K562 (cell line): ENCODE results near the gene XKR3. TPM values are rescaled to one million over a fixed set of nuclear protein-coding genes. Genes with fewer than 3 reads are reported as not detected.
A peak's percentile ranks its signal among the peaks of the same experiment; 100 is the strongest.

Experiments used
- ATAC-seq: fragments of 200-7000 bp; cut with Tn5 transposase; 3 replicates; pipeline ENCODE4 v1.9.1; 2020; ENCODE audit warnings: moderate library complexity
- BruUV-seq: library from RNA; stranded (reverse); fragments of 400-500 nt; replicated peaks from 2 replicates; lab custom pipeline; 2021; lab: Mats Ljungman, UMichigan
- CTCF ChIA-PET: fragments of 300-600 bp; formaldehyde crosslinking; extraction: SDS; loops from one replicate; lab custom pipeline; 2021; ENCODE audit warnings: low intra/inter-chr PET ratio; lab: Yijun Ruan, JAX
- POLR2A ChIA-PET: fragments of 300-600, 350-650 bp; sonication (Branson Sonifier 250); formaldehyde crosslinking; extraction: SDS; loops from one replicate; lab custom pipeline; 2021; ENCODE audit warnings: antibody characterized with exemption, inconsistent platforms; lab: Yijun Ruan, JAX
- DNase-seq, 4 experiments: peaks; one replicate each; pipeline versions ENCODE4 v3.0.0 to v3.0.0-alpha.2; 2011 to 2018; ENCODE audit warnings: low spot score in 3 of 4, mixed read lengths in 3 of 4; ENCODE audit errors: extremely low read depth in 1 of 4
- FAIRE-seq: peaks from 2 replicates; lab custom pipeline; 2011; peaks lifted over from hg19 to GRCh38; lab: Jason Lieb, UNC
- H2AFZ ChIP-seq: 2 replicates; pipeline ENCODE4 v1.6.0; 2011; ENCODE audit warnings: low read depth, low read length, control low read depth, inconsistent platforms
- H3K27ac ChIP-seq: fragments of 200-600 bp; 3 replicates; pipeline ENCODE4 v1.8.0; 2011; ENCODE audit warnings: low read depth, mild to moderate bottlenecking, control low read depth, inconsistent platforms, low read length, moderate library complexity, mixed read lengths; ENCODE audit errors: extremely low read depth
- H3K27me3 ChIP-seq, 2 experiments: fragments of 300-600 bp in 1 of 2; 2 replicates in 1 of 2; 3 replicates in 1 of 2; pipeline versions ENCODE4 v1.6.0 to v1.8.0; 2011; ENCODE audit warnings: inconsistent platforms in 2 of 2, low read length in 2 of 2, mild to moderate bottlenecking in 1 of 2, mixed read lengths in 1 of 2, moderate library complexity in 1 of 2; ENCODE audit not compliant: control insufficient read depth in 2 of 2, insufficient read depth in 2 of 2
- H3K36me3 ChIP-seq: fragments of 300-600 bp; 3 replicates; pipeline ENCODE4 v1.8.0; 2011; ENCODE audit warnings: mild to moderate bottlenecking, low read length, inconsistent platforms; ENCODE audit not compliant: control insufficient read depth, insufficient read depth
- H3K4me1 ChIP-seq, 2 experiments: fragments of 200-600 bp in 1 of 2; replicated peaks in 1 of 2; 2 replicates in 1 of 2; 3 replicates in 1 of 2; pipeline versions ENCODE4 v1.5.1 to v1.8.0; 2011; ENCODE audit warnings: inconsistent platforms in 2 of 2, low read length in 2 of 2, mild to moderate bottlenecking in 1 of 2, mixed read lengths in 1 of 2, moderate library complexity in 1 of 2; ENCODE audit not compliant: control insufficient read depth in 2 of 2, insufficient read depth in 2 of 2
- H3K4me2 ChIP-seq: 2 replicates; pipeline ENCODE4 v1.6.1; 2011; ENCODE audit warnings: low read length, control low read depth, inconsistent platforms, mixed read lengths; ENCODE audit not compliant: insufficient read depth
- H3K4me3 ChIP-seq: fragments of 200-600 bp; sonication (generic), shearing (Covaris generic); 2 replicates; pipeline ENCODE4 v1.5.1; 2016; ENCODE audit warnings: control low read depth, inconsistent platforms
- H3K79me2 ChIP-seq: fragments of 200-600 bp; 3 replicates; pipeline ENCODE4 v1.8.0; 2011; ENCODE audit warnings: low read length, inconsistent platforms; ENCODE audit not compliant: control insufficient read depth, insufficient read depth
- H3K9ac ChIP-seq, 2 experiments: 2 replicates each; pipeline versions ENCODE4 v1.6.0 to v1.6.1; 2011; ENCODE audit warnings: low read depth in 2 of 2, low read length in 2 of 2, control low read depth in 1 of 2, inconsistent platforms in 1 of 2, mild to moderate bottlenecking in 1 of 2, mixed read lengths in 1 of 2; ENCODE audit not compliant: insufficient read depth in 1 of 2
- H3K9me1 ChIP-seq: one replicate; pipeline ENCODE4 v1.6.0; 2011; ENCODE audit warnings: inconsistent platforms, mild to moderate bottlenecking, low read length, moderate library complexity; ENCODE audit not compliant: control insufficient read depth, insufficient read depth
- H3K9me3 ChIP-seq: replicated peaks from 2 replicates; pipeline ENCODE4 v1.5.1; 2011; ENCODE audit warnings: low read depth, low read length, inconsistent platforms; ENCODE audit not compliant: control insufficient read depth, insufficient read depth
- H4K20me1 ChIP-seq: replicated peaks from 2 replicates; pipeline ENCODE4 v1.6.1; 2011; ENCODE audit warnings: low read length, inconsistent platforms, mixed read lengths; ENCODE audit not compliant: control insufficient read depth, insufficient read depth
- ZNF274 ChIP-seq: IDR thresholded peaks from 2 replicates; pipeline ENCODE4 v1.6.1; 2011; ENCODE audit warnings: low read depth, mild to moderate bottlenecking, low read length, moderate library complexity, borderline replicate concordance
- WGBS: fragments of 100-300 bp; shearing (Covaris generic); methylation state at CpG from one replicate; pipeline ENCODE4 v1.1.6; 2016; ENCODE audit warnings: low coverage, mixed read lengths; ENCODE audit not compliant: insufficient coverage; ENCODE audit errors: missing lambda C conversion rate; 5-methylcytosine and 5-hydroxymethylcytosine counted together
- in situ Hi-C: fragments of 300-500 bp; cut with MboI; formaldehyde crosslinking; loops from 4 replicates; pipeline ENCODE4 v1.15.0; 2018; ENCODE audit warnings: inconsistent platforms, mixed read lengths
- intact Hi-C: fragments of 100-400 bp; cut with micrococcal nuclease; formaldehyde crosslinking; loops from 2 replicates; pipeline ENCODE4 v1.14.2; 2022
- polyA plus RNA-seq, 8 experiments: library from polyadenylated mRNA; depleted of rRNA in 4 of 8; stranded (reverse) in 5 of 8; unstranded in 3 of 8; fragments of >200 nt; fragmentation: Nextera tagmentation in 2 of 8; fragmentation: Illumina TruSeq in 1 of 8; extraction: Ambion mirVana in 2 of 8; extraction: Trizol in 1 of 8; gene quantifications; 2 replicates each; pipeline versions ENCODE4 v1.2.1 to v1.2.3, GENCODE V29; 2011 to 2014; ENCODE audit warnings: inconsistent platforms in 1 of 8, missing spikeins in 1 of 8
- total RNA-seq, 7 experiments: library from RNA; depleted of rRNA in 6 of 7; stranded (reverse); fragments of >200 nt in 6 of 7; fragmentation: Illumina TruSeq in 2 of 7; extraction: Trizol in 2 of 7; gene quantifications; 2 replicates each; pipeline versions ENCODE4 v1.2.1 to v1.2.3, GENCODE V29; 2011 to 2021; ENCODE audit warnings: low replicate concordance in 1 of 7
- TF ChIP-seq, protein P1 (sequence below): IDR thresholded peaks from 2 replicates; pipeline ENCODE4 v1.6.1; 2016; ENCODE audit warnings: missing genetic modification characterization, missing compliant biosample characterization
- TF ChIP-seq, protein P2 (sequence below): fragments of 250-450 bp; sonication (Bioruptor Pico); IDR thresholded peaks from 2 replicates; pipeline ENCODE4 v1.4.0; 2020

Gene XKR3
- total and polyA plus RNA-seq, 9 of the 15 experiments (the other 6 are each of a cell fraction or from before 2014, with no cell fraction given) = 3.5 to 11.5 (median 7.1) TPM

DNA sequence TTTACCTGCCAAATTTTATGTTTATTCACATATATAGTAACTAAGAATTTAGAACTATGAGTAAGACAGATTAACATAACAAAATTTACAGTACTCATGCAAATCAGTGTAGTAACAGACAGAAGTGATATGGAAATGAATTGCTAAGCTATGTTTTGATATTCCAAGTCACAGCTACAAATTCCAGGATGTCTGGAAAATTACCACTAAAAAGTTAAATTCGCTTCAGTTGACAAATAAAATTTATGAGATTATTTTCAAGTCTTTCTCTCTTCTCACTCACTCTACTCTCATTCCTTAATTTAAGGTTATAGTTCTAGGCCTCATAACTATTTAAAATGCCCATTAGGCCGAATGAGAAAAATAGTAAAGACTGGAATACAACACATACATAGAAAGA is 18.1 kb downstream of the XKR3 start (continued):
- TF ChIP-seq, protein P1, sequence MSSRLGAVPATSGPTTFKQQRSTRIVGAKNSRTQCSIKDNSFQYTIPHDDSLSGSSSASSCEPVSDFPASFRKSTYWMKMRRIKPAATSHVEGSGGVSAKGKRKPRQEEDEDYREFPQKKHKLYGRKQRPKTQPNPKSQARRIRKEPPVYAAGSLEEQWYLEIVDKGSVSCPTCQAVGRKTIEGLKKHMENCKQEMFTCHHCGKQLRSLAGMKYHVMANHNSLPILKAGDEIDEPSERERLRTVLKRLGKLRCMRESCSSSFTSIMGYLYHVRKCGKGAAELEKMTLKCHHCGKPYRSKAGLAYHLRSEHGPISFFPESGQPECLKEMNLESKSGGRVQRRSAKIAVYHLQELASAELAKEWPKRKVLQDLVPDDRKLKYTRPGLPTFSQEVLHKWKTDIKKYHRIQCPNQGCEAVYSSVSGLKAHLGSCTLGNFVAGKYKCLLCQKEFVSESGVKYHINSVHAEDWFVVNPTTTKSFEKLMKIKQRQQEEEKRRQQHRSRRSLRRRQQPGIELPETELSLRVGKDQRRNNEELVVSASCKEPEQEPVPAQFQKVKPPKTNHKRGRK (tag) = no peak
- TF ChIP-seq, all 486 proteins: peak for 9

DNA sequence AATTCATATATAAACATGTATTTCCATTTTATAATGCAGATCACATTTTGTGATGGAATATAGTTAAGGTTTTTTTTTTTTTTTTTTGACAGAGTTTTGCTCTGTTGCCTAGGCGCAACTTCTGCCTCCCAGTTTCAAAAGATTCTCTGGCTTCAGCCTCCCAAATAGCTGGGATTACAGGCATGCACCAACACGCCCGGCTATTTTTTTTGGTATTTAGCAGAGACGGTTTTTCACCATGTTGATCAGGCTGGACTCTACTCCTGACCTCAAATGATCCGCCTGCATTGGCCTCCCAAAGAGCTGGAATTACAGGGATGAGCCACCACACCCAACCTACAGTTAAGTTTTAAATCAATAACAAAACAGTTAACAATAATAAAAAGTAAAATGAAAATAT is 18.8 kb downstream of the XKR3 start:
- Histone ChIP-seq H3K9me1 (no peaks in the 10 kb centered on the region), H3K4me3 (no peak overlapping the region), H3K79me2 (no peaks in the 10 kb centered on the region), H3K36me3 (peaks cover 31% of the 10 kb centered on the region; the same call in 1 of the 3 replicates), H3K9ac (no peak overlapping the region), H2AFZ (no peak overlapping the region), H4K20me1 (no peaks in the 10 kb centered on the region), H3K4me2 (no peak overlapping the region), H3K4me1 (no peaks in the 10 kb centered on the region), H3K27me3 (no peaks in the 10 kb centered on the region), H3K9me3 (no peaks in the 10 kb centered on the region), H3K27ac (no peak overlapping the region)
- ATAC-seq = no peak
- DNase-seq = no peak
- FAIRE-seq = no peak
- WGBS = 49% methylated on average over 5 of the region's 5 CpGs
- BruUV-seq = no TSS peak
- POLR2A ChIA-PET = interaction anchor here (1.0 to 1.2 kb wide), 2 partner anchors 12 to 14 kb away, joined by 3 read pairs; no protein-coding TSS in a partner anchor
- intact Hi-C loops = no loop called here
- CTCF ChIA-PET = interaction anchor here (0.6 kb wide), 1 partner anchor 262 kb away, joined by 5 read pairs; no protein-coding TSS in a partner anchor
- TF ChIP-seq, protein P2, sequence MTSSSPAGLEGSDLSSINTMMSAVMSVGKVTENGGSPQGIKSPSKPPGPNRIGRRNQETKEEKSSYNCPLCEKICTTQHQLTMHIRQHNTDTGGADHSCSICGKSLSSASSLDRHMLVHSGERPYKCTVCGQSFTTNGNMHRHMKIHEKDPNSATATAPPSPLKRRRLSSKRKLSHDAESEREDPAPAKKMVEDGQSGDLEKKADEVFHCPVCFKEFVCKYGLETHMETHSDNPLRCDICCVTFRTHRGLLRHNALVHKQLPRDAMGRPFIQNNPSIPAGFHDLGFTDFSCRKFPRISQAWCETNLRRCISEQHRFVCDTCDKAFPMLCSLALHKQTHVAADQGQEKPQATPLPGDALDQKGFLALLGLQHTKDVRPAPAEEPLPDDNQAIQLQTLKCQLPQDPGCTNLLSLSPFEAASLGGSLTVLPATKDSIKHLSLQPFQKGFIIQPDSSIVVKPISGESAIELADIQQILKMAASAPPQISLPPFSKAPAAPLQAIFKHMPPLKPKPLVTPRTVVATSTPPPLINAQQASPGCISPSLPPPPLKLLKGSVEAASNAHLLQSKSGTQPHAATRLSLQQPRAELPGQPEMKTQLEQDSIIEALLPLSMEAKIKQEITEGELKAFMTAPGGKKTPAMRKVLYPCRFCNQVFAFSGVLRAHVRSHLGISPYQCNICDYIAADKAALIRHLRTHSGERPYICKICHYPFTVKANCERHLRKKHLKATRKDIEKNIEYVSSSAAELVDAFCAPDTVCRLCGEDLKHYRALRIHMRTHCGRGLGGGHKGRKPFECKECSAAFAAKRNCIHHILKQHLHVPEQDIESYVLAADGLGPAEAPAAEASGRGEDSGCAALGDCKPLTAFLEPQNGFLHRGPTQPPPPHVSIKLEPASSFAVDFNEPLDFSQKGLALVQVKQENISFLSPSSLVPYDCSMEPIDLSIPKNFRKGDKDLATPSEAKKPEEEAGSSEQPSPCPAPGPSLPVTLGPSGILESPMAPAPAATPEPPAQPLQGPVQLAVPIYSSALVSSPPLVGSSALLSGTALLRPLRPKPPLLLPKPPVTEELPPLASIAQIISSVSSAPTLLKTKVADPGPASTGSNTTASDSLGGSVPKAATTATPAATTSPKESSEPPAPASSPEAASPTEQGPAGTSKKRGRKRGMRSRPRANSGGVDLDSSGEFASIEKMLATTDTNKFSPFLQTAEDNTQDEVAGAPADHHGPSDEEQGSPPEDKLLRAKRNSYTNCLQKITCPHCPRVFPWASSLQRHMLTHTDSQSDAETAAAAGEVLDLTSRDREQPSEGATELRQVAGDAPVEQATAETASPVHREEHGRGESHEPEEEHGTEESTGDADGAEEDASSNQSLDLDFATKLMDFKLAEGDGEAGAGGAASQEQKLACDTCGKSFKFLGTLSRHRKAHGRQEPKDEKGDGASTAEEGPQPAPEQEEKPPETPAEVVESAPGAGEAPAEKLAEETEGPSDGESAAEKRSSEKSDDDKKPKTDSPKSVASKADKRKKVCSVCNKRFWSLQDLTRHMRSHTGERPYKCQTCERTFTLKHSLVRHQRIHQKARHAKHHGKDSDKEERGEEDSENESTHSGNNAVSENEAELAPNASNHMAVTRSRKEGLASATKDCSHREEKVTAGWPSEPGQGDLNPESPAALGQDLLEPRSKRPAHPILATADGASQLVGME (CRISPR knock-in tag) = no peak
- TF ChIP-seq ZNF274 = 0 out of 2 replicates have a peak, but pooled peaks have one; percentile 41
- in situ Hi-C loops = no loop called here
